Right ventricle myocardium inferior (tissue), 1 donor: ENCODE data around the gene SLC6A12. TPM values are rescaled to one million over a fixed set of nuclear protein-coding genes. Genes with fewer than 3 reads are reported as not detected.

Experiments used
- ATAC-seq: fragments of 200-7000 bp; cut with Tn5 transposase; one replicate; pipeline ENCODE4 v1.9.1; 2020; ENCODE audit warnings: mild to moderate bottlenecking, moderate library complexity
- DNase-seq: peaks from one replicate; pipeline ENCODE4 v3.0.0; 2021; ENCODE audit errors: missing footprints
- intact Hi-C: fragments of 100-400 bp; cut with DNase I; formaldehyde crosslinking; loops from one replicate; pipeline ENCODE4 v1.11.0; 2022
- total RNA-seq: library from RNA; stranded (reverse); fragmentation: NEBNext Ultra II Directional; extraction: Animal tissue kit (Norgen Biotek cat#: 25700); gene quantifications from one replicate; pipeline ENCODE4 v1.2.1, GENCODE V29; 2021
- donor health status: DM: no; HTN: yes; CAD: no; lungs with severe emphysema.

SLC6A12 gene
- total RNA-seq, 1 donor from 2014 or later, result 0.68 TPM

- ATAC-seq (no peak), DNase-seq (no peak)
- intact Hi-C loops, result no loop called here
Measured at GRCh38 chr12:157644-158043, 56.3 kb downstream of the SLC6A12 start.

DNA sequence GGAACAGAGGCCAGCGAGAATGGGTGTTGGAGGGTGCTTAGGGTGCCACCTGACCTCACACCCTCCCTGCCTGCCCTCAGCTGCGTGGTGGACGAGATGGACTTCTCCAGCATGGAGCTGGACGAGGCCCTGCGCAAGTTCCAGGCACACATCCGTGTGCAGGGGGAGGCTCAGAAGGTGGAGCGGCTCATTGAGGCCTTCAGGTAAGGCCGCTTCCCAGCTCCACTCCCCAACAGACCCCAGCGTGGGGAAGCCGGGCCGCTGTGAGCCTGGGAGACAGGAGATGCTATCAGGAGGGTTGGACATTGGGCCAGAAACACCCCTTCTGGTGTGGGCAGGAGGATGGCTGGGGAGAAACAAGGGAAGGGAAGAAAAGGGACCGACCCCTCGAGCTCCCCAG is 57.0 kb downstream of the SLC6A12 start:
- DNase-seq, result no peak
- no peak for ATAC-seq
- intact Hi-C loops, result no loop called here

DNA sequence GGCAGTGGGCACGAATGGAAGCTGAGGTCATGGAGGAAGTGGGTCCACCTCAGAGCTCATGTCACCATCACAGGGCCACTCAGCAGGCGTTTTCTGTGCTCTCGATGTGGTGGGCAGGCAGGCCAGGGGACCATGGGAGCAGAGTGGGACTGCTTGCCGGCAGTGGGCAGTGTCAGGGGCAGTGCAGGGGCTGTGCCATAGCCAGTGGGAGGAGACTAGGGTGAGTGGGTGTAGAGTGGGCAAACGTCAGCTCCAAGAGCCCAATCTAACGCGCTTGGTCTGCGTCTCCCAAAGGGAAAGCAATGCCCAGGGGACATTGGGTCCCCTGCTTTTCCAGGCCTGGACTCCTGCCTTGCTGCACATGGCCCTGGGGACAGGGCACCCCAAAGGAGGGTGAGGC is 58.3 kb downstream of the SLC6A12 start:
- no peak for DNase-seq
- intact Hi-C loops, result no loop called here
- no peak for ATAC-seq

- no peak for DNase-seq
- intact Hi-C loops, result no loop called here
- no peak for ATAC-seq
Measured at GRCh38 chr12:155006-155405, 59.0 kb downstream of the SLC6A12 start.

DNA sequence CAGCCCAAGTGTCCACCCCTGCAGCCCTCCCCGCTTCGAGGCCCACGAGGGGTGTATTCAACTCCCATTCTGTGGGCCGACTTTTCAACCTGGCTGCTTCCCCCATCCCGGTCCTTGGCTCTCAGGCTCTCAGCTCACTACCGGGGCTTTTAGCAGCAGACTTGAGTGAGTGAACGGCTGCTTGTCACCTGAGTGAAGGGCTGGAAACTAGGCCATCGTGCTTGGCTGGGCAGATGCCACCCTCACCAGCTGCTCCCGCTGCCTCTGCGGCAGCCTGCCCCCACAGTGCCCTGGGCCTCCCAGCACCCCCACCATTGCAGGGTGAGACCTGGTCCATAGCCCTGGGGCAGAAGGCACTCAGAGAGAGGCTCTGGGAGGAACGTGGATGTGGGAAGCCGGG is 59.9 kb downstream of the SLC6A12 start:
- no peak for DNase-seq
- ATAC-seq, result no peak
- intact Hi-C loops, result no loop called here

- ATAC-seq (peak; percentile 74), DNase-seq (no peak)
- intact Hi-C loops, result no loop called here
Measured at GRCh38 chr12:153080-153746, 60.7 kb downstream of the SLC6A12 start.

GRCh38 chr12:152440-152839 is 61.5 kb downstream of the SLC6A12 start:
- ATAC-seq (no peak), DNase-seq (no peak)
- intact Hi-C loops, result no loop called here

GRCh38 chr12:151579-151978 is 62.4 kb downstream of the SLC6A12 start:
- no peak for ATAC-seq
- intact Hi-C loops, result no loop called here
- peak; percentile 4 for DNase-seq

DNA sequence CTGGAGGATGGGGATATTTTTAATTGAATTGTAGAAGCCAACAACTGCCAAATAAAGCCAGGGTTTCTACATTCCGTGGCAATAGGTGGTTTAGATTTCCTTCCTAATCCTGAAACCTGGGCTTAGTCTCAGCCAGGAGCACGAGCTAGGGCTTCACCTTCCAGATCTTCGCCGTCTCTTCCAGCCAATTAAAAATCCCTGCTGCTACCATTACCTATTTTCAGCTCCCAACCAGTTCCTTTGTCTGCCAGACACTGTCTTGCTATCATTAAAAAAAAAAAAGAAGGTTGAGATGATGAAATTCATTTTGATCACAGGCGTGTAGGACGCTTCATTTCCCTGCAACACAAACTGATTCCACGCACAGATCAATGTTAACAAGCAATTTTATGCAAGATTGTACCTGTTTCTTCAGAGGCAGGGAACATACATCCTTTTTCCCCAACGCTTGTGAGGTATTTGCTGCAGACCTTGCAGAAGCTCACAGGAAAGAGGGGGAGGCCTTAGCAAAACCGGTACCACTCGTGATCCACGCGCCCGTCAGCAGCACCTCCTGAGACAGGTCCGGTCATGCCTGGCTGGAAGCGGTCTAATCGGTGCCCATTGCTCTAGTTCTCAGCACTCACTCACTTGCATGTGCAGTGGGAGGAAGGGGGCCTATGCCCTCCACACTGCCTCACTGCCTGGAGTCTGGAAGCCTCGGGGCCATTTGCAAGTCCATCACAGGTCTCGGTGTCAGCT is 65.1 kb downstream of the SLC6A12 start:
- intact Hi-C loops, result no loop called here
- DNase-seq, result peak; percentile 4
- ATAC-seq, result no peak

- intact Hi-C loops, result no loop called here
- DNase-seq (peak; percentile 30), ATAC-seq (no peak)
Measured at GRCh38 chr12:147242-147641, 66.7 kb downstream of the SLC6A12 start.

DNA sequence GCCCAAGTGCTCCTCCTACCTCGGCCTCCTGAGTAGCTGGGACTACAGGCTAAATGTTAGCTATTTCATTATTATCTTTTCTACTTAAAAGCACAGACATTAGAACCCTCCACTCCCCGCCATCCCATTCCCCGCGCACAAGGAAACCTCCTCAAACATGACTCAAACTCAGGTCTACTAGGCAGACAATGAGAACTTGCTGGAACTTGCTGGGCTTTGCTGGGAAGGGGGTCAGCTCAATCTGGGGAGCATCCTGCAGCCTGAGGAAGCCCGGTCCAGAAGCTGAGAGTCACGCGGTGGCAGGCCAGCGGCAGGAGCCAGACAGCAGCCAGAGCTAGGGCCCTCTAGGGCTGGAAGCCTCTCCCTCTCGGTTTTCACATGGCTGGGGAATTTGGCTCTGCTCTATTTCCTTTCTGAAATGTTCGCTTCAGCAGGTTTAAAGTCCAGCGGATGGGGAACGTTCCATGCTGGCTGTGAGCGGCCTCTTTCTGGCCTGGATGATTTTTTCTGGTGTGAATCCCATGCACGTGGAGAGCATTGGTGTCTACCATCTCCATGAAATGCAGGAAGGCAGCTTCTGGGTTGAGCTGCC is 68.5 kb downstream of the SLC6A12 start:
- DNase-seq, result peak; percentile 17
- intact Hi-C loops, result no loop called here
- peak; percentile 24 for ATAC-seq

DNA sequence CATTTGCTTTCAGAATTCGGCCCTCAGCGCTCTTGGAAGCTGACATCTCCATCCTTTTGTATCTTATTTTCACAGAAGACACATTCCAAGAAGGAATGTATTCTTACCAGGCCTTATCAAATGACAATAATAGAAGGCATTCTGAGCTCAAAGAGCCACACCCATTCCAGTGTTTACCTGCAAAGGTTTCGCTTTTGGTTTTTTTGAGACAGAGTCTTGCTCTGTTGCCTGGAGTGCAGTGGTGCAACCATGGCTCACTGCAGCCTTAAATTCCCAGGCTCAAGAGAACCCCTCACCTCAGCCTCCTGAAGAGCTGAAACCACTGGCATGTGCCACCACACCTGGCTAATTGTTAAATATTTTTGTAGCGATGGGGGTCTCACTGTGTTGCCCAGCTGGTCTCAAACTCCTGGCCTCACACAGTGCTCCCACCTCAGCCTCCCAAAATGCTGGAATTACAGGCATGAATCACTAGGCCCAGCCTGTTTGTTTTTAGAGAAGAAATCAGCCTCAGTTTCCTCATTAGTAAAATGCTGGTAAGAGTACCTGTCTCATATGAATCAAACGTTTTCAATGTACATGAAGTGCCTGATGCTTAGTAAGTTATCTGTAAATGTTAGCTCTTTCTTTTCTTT is 69.2 kb downstream of the SLC6A12 start:
- DNase-seq (no peak), ATAC-seq (no peak)
- intact Hi-C loops, result no loop called here

DNA sequence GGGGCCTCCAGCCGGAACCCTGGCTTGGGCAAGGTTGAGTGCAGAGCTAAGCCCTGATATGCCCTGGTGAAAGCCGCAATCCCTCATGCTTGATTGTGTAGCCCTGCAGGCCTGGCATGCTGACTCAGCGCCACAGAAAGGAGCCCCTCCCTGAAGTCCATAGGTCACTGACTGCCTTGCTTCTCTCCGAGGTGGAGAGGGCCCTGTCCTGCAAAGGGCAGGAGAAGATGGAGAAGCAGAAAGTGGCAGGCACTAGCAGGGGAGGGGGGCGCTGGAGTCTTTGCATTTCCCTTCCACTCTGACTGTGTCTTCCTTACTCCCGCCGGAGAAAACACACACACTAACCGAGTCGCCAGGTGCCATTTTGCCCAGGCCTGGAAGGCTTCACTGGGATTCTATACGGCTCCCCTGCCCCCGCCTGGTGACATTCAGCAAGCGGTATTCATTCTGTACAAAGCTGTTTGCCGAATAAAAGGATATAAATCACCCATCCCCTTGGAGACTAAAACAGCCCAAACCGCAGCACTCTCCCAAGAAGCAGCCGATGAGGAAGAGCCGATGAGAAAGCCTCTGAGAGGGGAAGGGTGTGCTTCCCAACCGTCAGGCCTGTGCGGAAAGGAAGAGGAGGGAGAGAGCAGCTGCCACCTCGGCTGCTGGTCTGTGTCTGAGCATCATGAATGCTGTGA is 69.8 kb downstream of the SLC6A12 start:
- no peak for ATAC-seq
- intact Hi-C loops, result no loop called here
- peak; percentile 57 for DNase-seq

DNA sequence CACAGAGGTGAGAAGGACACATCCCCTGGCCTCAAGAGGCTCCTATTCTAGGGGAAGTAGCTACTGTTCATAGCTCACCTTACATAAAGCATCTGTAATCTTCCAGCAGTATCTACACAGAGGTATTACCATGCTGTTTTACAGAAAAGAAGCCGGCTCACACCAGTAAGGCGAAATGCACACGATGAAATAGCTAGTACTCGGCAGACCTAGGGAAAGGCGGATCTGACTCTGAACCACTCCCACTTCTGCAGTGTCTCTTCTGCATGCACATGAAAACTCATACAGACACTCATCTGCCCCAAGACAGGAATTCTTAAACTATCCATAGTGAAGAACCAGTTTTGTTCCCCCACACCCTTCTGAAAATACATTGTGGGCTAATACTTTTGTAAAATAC is 73.8 kb downstream of the SLC6A12 start:
- DNase-seq (no peak), ATAC-seq (no peak)
- intact Hi-C loops, result no loop called here

Other genes starting within 250 kb of the SLC6A12 start
- 2.3 TPM for gene IQSEC3, start 147.4 kb downstream of the SLC6A12 start, total RNA-seq
- gene SLC6A13, start 48.7 kb upstream of the SLC6A12 start, total RNA-seq, result 3.2 TPM
- 25.5 TPM for gene KDM5A, start 175.2 kb upstream of the SLC6A12 start, total RNA-seq
- gene CCDC77, start 187.5 kb upstream of the SLC6A12 start, total RNA-seq, result 3.1 TPM
- 36.6 TPM for gene B4GALNT3, start 245.8 kb upstream of the SLC6A12 start, total RNA-seq